NCI-H526 (cell line): ENCODE results near the gene IKBKG.
"Not testable (repeated sequence)": the region's sequence is repeated elsewhere in the genome, so short reads cannot be mapped to it uniquely, and the experiment has no call there.

Experiments used
- DNase-seq, 2 experiments: peaks; one replicate each; lab custom pipeline; 2025; lab: John Stamatoyannopoulos, UW

The IKBKG gene

DNA sequence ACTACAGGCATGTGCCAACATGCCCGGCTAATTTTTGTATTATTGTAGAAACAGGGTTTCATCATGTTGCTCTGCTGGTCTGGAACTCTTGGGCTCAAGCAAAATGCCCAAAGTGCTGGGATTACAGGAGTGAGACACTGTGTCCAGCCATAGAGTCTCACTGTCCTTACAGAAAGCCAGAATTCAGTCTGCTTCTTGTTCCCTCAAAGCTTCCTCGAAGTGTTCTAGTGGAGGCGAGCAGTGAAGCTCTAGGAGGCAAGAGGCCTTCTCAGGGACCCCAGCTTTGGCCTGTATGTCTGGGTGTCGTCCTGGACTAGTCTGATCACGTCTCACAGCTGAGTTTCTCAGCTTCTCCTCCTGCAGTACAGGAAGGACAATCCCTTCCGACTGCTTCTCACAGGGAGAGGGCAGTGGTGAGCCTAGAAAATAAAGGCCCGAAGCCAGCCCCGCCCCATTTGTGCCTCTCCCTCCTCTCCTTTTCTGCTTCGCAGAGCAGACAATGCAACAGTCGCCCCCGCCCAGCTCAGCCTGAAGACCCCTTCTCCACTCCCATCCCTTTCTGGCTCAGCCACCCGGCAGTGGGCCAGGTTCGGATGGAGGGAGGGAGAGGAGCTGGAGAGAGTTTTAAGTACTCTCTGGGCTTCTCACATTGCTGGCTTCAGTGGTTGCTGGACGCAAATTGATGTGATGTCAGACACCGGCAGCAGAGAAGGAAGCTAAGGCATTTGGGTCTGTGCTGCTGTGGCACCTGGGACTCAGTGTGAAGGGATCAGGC is 20.3 kb upstream of the IKBKG start:
- peak; percentile 75 to 93 for DNase-seq

DNA sequence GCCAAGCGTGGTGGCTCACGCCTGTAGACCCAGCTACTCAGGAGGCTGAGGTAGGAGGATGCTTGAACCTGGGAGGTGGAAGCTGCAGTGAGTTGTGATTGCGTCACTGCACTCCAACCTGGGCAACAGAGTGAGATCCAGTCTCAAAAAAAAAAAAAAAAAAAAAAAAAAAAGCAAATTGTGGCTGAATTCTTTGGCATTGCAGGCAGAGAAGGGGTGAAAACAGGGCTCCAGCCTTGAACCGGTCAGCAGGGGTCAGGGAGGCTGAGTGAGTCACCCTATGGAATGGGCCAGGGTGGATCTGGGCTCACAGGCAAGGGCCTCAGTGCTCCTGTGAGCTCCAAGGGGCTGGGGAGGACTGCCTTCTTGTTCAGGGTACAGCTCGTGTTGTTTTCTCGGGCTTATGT is 18.2 kb upstream of the IKBKG start:
- no peak for DNase-seq

DNA sequence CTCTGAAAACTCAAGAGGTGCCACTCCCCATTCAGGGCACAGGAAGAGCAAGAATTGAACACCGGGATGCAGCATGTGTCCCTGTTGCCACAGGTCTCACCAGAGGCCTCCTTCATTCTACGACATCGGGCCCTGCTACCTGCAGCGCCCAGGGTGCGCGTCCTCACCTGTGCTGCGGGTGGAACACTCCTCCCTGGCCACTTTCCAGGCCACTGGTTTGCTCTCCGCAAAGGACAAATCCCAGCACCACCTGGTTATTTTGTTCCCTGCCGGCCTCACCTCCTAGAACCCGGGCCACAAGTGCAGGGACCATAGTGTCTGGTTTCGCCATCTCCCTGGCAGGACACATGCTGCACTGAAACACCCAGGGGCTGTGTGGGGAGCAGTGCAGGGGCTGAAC is 17.1 kb upstream of the IKBKG start:
- DNase-seq, result no peak

DNA sequence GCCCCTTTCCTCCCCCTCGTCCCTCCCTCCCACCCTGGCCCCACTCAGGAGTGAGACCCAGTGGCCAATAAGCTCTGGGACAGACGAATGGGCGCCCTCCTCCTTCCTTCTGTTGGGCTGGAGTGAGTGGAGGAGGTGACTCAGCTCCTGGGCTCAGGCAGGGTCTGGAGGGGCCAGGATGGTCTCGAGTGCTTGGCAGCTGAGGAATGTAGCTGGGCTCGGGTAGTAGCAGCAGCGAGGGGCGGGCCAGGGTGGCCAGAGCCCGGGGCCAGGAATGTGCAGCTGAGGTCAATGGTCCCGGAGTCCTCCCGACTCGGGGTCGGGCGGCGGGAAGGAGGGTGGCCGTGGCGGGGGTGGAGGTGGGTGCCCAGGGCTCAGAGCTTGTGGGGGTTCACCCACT is 15.8 kb upstream of the IKBKG start:
- no peak for DNase-seq

DNA sequence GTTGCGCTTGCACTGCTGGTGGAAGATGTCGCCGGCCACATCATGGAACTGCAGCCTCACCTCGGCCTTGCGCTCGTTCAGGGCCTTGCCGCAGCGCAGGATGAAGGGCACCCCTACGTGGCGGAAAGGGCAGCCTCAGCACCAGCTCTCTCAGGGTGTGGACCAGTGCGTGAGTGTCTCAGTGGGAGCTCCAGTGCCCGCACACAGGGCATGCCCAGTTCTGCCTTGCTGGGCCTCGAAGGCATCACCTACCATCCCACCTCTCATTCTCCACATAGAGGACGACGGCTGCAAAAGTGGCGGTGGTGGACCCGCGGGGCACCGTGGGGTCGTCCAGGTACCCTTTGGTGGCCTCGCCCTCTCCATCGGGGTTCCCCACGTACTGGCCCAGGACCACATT is 14.7 kb upstream of the IKBKG start:
- DNase-seq, result no peak

DNA sequence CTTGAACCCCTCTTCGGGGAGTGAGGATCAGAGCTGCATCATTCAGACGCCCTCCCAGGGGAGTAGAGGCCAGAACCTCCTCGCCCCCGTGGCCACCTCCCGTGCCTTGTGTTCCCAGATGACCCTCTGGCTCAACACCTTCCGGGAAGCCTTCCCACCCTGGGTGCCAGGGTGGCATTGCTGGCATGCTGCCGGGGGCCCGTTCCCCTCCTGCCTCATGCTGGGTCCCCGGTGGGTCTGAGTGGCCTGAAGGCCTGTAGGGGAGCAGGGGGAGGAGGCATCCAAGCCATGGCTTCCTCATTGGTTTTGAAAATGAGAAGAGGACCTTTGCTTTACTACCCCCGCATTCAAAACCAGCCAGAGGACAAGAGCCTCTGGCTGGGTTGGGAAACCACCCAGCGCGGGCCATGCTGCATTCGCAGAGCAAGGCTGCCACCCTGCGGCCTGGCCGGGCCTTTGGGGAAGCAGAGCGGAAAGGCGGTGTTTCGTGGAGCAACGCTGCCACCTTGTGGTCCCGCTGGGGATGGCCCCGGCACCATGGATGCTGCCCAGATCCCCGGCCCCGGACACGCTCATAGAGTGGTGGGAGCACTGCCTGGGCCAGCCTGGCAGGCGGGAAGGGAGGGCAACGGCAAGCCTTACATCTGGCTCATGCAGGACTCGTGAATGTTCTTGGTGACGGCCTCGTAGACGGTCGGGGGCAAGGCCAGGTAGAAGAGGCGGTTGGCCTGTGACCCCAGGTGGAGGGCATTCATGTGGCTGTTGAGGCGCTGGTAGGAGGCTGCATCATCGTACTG is 12.7 kb upstream of the IKBKG start:
- peak; percentile 74 to 95 for DNase-seq

DNA sequence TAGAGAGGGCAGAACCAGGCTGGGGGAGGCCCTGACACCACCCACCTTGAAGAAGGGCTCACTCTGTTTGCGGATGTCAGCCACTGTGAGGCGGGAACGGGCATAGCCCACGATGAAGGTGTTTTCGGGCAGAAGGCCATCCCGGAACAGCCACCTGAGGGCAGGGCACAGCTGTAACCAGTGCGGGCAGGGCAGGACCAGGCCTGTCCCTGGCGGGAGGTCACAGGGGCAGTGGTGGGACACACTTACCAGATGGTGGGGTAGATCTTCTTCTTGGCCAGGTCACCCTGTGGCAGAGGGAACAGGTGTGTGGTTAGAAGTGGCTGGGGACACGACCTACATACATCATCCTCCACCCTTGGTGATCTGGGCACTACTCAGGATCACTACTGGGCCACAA is 11.5 kb upstream of the IKBKG start:
- no peak for DNase-seq

DNA sequence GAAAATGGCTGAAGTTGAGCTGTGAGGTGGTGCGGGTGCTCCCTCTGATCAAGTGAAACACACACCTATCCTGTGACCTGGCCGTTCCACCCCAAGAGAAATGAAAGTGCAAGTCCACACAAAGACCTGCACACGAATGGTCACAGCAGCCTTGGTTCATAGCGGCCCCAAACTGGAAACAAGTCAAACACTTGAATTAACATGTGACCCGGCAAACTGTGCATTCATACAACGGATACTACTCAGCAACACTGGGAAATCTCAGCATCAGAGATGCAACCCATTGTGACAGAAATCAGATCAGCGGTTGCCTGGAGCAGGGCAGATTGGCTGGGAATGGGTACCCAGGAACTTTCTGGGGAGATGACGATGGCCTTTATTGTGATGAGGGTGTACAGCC is 8.3 kb upstream of the IKBKG start:
- DNase-seq, result no peak

DNA sequence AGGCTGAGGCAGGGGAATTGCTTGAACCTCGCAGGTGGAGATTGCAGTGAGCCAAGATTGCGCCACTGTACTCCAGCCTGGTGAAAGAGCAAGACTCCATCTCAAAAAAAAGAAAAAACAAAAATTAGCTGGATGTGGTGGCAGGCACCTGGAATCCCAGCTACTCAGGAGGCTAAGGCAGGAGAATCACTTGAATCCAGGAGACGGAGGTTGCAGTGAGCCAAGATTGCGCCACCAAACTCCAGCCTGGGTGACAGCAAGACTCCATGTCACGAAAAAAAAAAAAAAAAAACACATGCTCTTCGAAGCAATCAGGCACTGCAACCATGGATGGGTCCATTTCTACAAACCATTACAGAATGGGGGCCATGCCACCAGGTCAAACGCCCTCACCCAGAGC is 7.1 kb upstream of the IKBKG start:
- not testable (repeated sequence) for DNase-seq

DNA sequence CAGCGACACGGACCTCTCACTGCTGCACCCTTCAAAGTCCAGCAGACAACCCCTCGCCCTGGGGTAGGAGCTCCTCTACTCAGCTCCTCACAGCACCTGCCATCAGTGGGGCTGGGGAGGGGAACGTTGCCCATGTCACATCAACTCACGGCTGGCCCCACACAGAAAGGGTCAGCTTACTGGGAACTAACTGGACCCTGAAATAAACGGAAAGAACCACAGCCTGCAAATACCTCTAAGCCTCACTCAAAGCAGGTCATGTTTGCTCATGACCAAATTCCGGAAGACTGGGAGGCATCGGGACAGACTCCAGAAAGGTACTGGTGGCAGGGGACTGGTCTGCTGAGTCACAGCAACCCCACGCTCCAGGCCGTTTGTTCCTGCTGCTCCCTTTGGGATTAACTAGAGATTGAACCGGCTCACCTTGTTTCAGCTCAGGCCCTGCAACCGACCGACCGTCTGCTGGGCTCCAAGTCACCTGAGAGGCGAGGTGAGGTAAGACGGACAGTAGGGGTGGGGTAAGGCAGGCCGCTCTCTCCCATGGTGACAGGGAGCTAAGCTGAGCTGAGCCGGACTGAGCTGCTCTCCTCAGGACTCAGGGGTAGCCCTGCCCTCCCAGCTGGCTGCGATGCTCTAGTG is 6.4 kb upstream of the IKBKG start:
- DNase-seq, result no peak

DNA sequence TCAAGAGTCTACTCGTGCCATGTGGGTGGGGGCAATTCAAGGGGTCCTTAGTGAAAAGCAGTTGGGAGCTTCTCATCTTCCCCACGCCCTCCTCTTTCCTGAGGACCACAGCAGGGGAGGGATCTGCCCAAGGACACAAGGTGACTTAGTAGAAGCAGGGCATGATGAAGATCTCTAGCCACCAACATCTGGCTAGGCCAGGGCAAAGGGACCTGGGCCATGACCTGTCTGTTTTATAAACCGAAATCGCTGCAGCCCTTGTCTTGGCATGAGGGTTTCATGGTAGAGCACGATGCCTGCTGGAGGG is 5.9 kb upstream of the IKBKG start:
- no peak for DNase-seq

DNA sequence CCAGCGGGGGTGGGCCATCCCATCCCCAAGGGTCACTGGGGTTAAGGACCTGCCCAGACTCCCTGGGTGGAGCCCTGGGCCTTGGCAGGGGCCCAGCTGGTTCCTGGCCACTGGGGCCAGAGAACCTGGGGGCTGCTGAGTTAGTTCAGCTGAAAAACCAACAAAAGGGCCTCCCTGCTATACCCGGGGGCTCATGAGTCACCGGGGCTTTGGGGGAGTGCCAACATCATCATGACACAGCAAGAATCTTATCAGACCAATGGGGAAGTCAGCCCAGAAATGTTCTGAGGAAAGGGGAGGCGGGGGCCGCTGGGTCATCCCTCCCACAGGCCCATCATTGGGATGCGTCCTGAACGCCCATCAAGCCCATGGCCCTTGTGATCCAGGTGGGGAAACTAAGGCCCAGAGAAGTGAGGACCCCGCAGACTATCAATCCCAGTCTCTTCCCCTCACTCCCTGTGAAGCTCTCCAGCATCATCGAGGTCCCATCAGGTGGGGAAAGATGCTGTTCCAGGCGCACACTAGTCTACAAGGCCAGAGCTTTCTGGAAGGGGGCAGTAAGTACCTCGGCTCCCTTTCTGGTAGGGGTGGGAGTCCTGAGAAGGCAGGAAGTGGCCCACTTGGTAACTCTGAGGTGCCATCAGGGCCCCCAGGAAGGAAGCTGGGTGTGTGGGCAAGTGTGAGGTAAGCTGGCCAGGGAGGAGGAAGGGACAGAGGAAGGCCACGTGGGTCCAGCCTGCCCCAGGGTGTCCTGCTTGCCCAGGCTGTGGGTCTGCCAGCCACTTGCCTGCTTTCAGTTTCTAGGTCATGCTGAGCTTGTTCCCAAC is 5.3 kb upstream of the IKBKG start:
- DNase-seq, result no peak

DNA sequence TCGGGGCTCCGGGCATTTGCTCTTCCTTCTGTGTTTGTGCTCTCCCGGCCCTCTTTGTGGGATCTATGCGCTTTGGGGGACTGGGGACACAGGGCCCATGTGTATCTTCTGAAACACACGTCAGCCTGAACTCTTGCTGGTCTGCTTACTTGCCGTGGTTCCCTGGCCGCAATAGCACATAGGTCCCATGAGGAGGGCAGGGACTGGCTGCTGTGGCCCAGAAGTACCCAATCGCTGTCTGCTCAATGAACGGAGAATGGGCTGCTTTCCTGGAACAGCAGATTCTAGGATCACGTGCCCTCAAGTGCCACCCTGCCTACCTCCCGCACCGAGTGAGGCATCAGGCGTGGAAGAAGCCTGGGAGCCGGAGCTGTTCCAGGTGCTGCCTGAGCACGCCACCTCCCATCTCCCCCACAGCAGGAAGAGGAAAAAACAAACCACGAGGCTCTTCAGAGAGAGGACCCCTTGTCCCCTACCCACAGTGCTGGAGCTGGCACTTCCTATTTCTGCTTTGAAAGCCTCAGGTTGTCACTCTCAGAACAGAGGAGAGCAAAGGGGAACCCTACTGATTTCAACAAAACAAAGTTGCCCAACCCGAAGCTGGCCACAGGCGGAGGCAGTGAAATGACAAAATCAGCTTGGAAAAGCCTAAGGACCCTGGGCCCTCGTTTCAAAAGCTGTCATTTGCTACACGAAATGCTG is 4.5 kb upstream of the IKBKG start:
- no peak for DNase-seq

DNA sequence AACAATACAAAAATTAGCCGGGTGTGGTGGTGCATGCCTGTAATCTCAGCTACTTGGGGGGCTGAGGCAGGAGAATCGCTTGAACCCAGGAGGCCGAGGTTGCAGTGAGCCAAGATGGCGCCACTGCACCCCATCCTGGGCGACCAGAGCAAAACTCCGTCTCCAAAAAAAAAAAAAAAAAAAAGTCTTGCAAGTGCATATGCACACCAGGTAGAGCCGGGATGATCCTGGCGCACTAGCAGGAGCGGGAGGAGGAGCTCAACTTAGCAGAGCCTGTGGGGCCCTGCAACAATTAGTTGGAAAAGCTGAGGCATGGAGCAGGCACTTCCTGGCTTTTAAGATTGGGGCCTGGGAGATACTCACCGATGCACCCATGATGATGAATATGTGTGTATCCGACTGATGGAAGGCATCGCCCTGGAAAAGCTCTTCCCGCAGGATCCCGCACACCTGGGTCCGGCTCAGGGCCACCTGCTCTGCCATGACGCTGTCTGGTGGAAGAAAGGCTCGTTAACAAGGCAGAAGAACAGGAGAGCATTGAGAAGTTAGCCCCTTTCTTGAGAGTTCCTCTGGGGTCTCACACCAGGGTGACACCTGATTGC is 1.6 kb upstream of the IKBKG start:
- DNase-seq, result no peak

DNA sequence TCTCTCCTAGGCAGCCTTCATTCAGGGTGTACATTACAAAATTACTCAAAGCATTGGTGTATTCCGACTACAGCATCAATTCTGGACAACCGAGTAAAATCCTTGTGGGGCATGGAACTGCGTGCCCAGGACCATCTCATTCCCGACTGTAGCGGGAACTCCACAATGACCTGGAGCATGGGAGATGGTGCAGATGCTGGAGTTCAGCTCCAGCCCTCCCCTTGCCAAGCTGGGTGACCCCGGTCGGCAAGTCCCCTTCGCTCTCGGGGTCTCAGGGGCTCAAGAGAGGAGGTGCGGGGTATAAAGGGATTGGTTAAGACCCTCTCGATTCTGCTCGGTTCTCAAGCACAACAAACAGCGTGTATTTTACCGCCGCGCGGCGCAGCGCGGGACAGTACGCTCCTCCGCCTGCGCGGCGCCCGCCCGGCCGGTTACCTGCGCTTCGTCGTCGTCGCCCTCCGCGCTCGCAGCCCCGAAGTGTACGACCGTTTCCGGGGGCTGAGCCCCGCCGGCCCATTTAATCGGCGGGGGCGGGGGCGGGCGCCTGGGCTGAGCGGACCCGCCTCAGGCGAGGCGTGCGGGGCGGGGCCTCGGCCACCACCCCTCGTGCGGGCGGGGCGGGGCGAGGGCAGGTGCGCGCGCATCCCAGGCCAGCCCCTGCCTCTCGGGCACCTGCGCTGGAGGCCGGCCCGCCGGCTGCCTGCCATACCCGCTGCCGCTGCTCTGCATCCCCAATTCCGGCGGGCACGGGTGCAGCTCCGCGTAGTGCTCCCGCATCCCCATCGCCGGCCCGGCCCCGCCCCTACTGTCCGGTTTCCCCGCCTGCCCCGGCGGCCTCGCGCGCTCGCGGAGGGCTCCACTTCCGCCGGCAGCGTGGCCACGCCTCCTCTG is 821 bp upstream of the IKBKG start, which contains the start of gene G6PD:
Gene G6PD (minus strand): TSS at position 493 of the 891 bp plus-strand sequence. CDS start 691 bp downstream, outside the sequence.
- peak; percentile 53 to 93 for DNase-seq

DNA sequence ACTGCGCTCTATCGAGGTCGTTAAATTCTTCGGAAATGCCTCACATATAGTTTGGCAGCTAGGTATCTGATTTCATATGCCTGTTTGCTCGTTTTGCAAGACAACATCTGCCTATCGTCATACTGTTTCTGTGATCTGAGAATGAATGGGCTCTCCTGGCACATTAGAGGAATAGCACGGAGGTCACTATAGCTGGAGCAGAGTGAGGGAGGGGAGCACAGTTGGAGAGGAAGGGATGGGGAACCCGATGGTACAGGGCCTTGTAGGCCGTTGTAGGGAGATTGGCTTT is 552 bp downstream of the IKBKG start:
- DNase-seq, result no peak

DNA sequence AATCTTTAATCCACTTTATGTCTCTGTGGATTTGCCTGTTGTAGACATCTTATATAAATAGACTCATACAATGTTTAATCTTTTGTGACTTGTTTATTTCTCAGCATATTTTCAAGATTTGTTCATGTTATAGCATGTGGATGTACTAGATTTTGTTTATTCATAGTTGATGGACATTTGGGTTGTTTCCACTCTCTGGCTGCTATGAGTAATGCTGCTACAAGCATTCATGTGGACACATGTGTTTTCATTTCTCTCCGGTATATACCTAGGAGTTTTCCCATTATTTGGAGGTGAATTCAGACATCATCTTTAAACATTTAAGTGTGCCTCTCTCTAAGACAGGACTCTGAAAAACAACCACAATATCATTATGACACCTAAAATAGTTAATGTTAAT is 2.3 kb downstream of the IKBKG start:
- no peak for DNase-seq

DNA sequence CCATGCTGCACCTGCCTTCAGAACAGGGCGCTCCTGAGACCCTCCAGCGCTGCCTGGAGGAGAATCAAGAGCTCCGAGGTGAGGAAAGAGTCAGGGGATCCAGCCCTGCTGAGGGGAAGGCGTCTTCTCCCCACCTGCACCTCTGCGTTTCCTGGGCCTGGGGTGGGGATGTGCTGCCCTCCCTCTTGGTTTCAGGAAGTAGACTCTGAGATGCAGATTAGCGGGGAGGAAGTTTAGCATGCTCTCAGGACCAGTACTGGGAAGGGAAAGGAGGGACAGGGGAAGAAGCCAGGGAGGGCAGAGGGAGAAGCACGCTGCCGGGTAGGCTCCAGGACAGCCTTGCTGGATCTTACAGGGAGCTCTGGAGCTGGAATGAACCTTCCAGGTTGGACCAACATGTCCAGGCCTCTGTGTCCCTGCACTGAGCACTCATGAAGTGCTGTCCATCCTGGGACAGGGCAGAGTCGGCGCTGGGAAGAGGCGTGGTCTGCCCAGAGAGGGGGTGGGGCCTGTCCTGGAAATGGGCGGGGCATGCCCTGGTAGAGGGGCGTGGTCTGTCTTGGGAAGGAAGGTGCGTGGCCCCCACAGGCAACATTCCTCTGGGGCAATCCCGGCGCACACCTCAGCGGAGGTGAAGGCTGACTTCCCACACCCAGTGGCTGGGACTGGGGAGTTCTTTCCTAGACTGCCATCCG is 4.8 kb downstream of the IKBKG start:
- not testable (repeated sequence) for DNase-seq

DNA sequence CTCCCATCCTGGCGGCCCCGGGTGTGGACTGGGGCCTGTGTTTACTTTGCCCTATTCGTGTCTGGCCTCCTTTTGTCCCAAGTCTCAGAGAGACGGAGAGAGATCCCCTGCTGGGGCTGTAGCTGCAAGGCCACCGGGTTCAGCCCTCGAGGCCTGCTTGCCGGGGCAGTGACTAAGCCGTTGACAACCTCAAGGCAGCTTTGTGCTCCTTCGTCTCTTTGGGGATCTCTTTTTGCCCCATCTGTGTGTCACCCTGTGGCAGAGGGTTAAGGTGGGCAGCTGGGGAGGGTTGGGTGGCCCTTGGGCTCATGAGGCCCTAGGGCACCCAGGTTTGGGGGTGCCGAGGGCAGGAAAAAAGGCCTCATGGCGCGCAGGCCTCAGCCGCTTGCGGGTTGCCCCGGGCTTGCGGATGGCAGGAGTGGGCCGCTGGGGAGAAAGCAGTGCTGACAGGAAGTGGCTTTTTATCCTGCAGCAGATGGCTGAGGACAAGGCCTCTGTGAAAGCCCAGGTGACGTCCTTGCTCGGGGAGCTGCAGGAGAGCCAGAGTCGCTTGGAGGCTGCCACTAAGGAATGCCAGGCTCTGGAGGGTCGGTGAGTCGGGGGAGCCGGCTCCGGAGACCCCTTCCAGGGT is 10.8 kb downstream of the IKBKG start:
- not testable (repeated sequence) for DNase-seq
